H1 (cell line): ENCODE results near the gene SLC9A4. TPM values are rescaled to one million over a fixed set of nuclear protein-coding genes. Genes with fewer than 3 reads are reported as not detected.

Source experiments
- CTCF ChIA-PET: fragments of 300-600 bp; sonication (Branson Sonifier 250); formaldehyde crosslinking; loops from one replicate; lab custom pipeline; 2021; ENCODE audit not compliant: partially characterized antibody; lab: Charles Lee
- POLR2A ChIA-PET: fragments of 300-600 bp; sonication (Branson Sonifier 250); formaldehyde crosslinking; loops from one replicate; lab custom pipeline; 2021; ENCODE audit warnings: inconsistent platforms; ENCODE audit not compliant: partially characterized antibody; lab: Charles Lee
- DNase-seq, 2 experiments: peaks; one replicate each; pipeline versions ENCODE4 v3.0.0 to v3.0.0-alpha.2; 2010 to 2022; ENCODE audit warnings: low spot score in 2 of 2, low read depth in 1 of 2, mixed read lengths in 1 of 2
- FAIRE-seq: peaks from 2 replicates; lab custom pipeline; 2011; peaks lifted over from hg19 to GRCh38; lab: Jason Lieb, UNC
- H2AFZ ChIP-seq: 2 replicates; pipeline ENCODE4 v1.8.1; 2012; ENCODE audit warnings: low read length, inconsistent platforms
- H2AK5ac ChIP-seq: 2 replicates; pipeline ENCODE4 v1.6.1; 2013; ENCODE audit warnings: low read depth, low read length
- H2BK120ac ChIP-seq: replicated peaks from 2 replicates; pipeline ENCODE3; 2013; ENCODE audit warnings: low read depth, low read length, inconsistent platforms
- H2BK12ac ChIP-seq: 2 replicates; pipeline ENCODE4 v1.6.1; 2013; ENCODE audit warnings: low read depth, low read length
- H2BK15ac ChIP-seq: 2 replicates; pipeline ENCODE4 v1.6.1; 2013; ENCODE audit warnings: low read length
- H2BK20ac ChIP-seq: 2 replicates; pipeline ENCODE4 v1.6.1; 2013; ENCODE audit warnings: low read length
- H2BK5ac ChIP-seq: 2 replicates; pipeline ENCODE4 v1.6.1; 2013; ENCODE audit warnings: low read depth, low read length
- H3K14ac ChIP-seq: 2 replicates; pipeline ENCODE4 v1.6.1; 2013; ENCODE audit warnings: inconsistent platforms; ENCODE audit not compliant: insufficient read length
- H3K18ac ChIP-seq: 2 replicates; pipeline ENCODE4 v1.6.1; 2013; ENCODE audit warnings: low read length; ENCODE audit errors: extremely low read depth
- H3K23ac ChIP-seq: 2 replicates; pipeline ENCODE4 v1.6.1; 2013; ENCODE audit warnings: inconsistent platforms; ENCODE audit not compliant: insufficient read length
- H3K23me2 ChIP-seq: 2 replicates; pipeline ENCODE4 v1.6.1; 2013; ENCODE audit warnings: low read depth, low read length
- H3K27ac ChIP-seq: 2 replicates; pipeline ENCODE4 v1.6.1; 2011; ENCODE audit warnings: low read depth, low read length, inconsistent platforms
- H3K27me3 ChIP-seq, 4 experiments: replicated peaks in 1 of 4; 1 replicate in 1 of 4; 2 replicates in 3 of 4; pipeline versions ENCODE4 v1.6.1 to v1.8.1; 2011 to 2013; ENCODE audit warnings: low read length in 3 of 4, mild to moderate bottlenecking in 3 of 4, inconsistent platforms in 2 of 4, mixed read lengths in 2 of 4, moderate library complexity in 1 of 4; ENCODE audit not compliant: control insufficient read depth in 3 of 4, insufficient read depth in 3 of 4; ENCODE audit errors: extremely low read depth in 1 of 4
- H3K36me3 ChIP-seq, 4 experiments: 2 replicates each; pipeline versions ENCODE4 v1.6.1 to v1.8.1; 2011 to 2013; ENCODE audit warnings: mild to moderate bottlenecking in 4 of 4, low read length in 3 of 4, moderate library complexity in 2 of 4, control low read depth in 1 of 4, inconsistent platforms in 1 of 4; ENCODE audit not compliant: insufficient read depth in 4 of 4, control insufficient read depth in 2 of 4
- H3K4ac ChIP-seq: replicated peaks from 2 replicates; pipeline ENCODE3; 2013; ENCODE audit warnings: low read length, low read depth, mixed read lengths, inconsistent platforms; ENCODE audit not compliant: insufficient read length
- H3K4me1 ChIP-seq, 4 experiments: replicated peaks in 1 of 4; 1 replicate in 1 of 4; 2 replicates in 3 of 4; pipeline versions ENCODE4 v1.6.1 to v1.8.1; 2011 to 2013; ENCODE audit warnings: low read length in 3 of 4, inconsistent platforms in 2 of 4, mixed read lengths in 1 of 4; ENCODE audit not compliant: insufficient read depth in 4 of 4, control insufficient read depth in 3 of 4
- H3K4me2 ChIP-seq, 2 experiments: 2 replicates each; pipeline versions ENCODE4 v1.6.1 to v1.8.1; 2011 to 2013; ENCODE audit warnings: low read depth in 2 of 2, low read length in 2 of 2, control low read depth in 1 of 2, inconsistent platforms in 1 of 2, mild to moderate bottlenecking in 1 of 2; ENCODE audit not compliant: insufficient read depth in 1 of 2
- H3K4me3 ChIP-seq, 4 experiments: fragments of 200-600, 300-600 bp in 1 of 4; sonication (generic), shearing (Covaris generic), sonication (Bioruptor Twin) in 1 of 4; 2 replicates each; pipeline versions ENCODE4 v1.5.1 to v1.8.1; 2011 to 2016; ENCODE audit warnings: low read length in 4 of 4, low read depth in 3 of 4, control low read depth in 2 of 4, inconsistent platforms in 2 of 4, mild to moderate bottlenecking in 2 of 4, mixed read lengths in 1 of 4, moderate library complexity in 1 of 4; ENCODE audit not compliant: insufficient read depth in 2 of 4; ENCODE audit errors: extremely low read depth in 1 of 4
- H3K56ac ChIP-seq: replicated peaks from 2 replicates; pipeline ENCODE3; 2013; ENCODE audit warnings: low read depth, mild to moderate bottlenecking, mixed read lengths, low read length, inconsistent platforms; ENCODE audit not compliant: insufficient read length
- H3K79me1 ChIP-seq: 2 replicates; pipeline ENCODE4 v1.6.1; 2013; ENCODE audit warnings: low read depth, low read length, control low read depth
- H3K79me2 ChIP-seq, 2 experiments: 2 replicates each; pipeline versions ENCODE4 v1.6.1 to v1.8.1; 2012 to 2013; ENCODE audit warnings: low read length in 2 of 2, mild to moderate bottlenecking in 2 of 2, inconsistent platforms in 1 of 2; ENCODE audit not compliant: insufficient read depth in 2 of 2, control insufficient read depth in 1 of 2
- H3K9ac ChIP-seq, 4 experiments: replicated peaks in 1 of 4; 1 replicate in 1 of 4; 2 replicates in 3 of 4; pipeline versions ENCODE4 v1.6.1 to v1.8.1; 2011 to 2013; ENCODE audit warnings: low read depth in 3 of 4, low read length in 3 of 4, control low read depth in 2 of 4, mild to moderate bottlenecking in 2 of 4, moderate library complexity in 2 of 4, inconsistent platforms in 1 of 4; ENCODE audit errors: extremely low read depth in 1 of 4
- H3K9me3 ChIP-seq, 2 experiments: 2 replicates each; pipeline versions ENCODE4 v1.6.1 to v1.8.1; 2012 to 2013; ENCODE audit warnings: mild to moderate bottlenecking in 2 of 2, moderate library complexity in 2 of 2, control low read depth in 1 of 2, inconsistent platforms in 1 of 2, low read depth in 1 of 2, low read length in 1 of 2, mixed read lengths in 1 of 2; ENCODE audit not compliant: insufficient read depth in 2 of 2
- H4K20me1 ChIP-seq, 2 experiments: replicated peaks in 1 of 2; 2 replicates each; pipeline versions ENCODE3 to v1.8.1; 2011 to 2013; ENCODE audit warnings: inconsistent platforms in 2 of 2, low read length in 2 of 2, mild to moderate bottlenecking in 1 of 2; ENCODE audit not compliant: insufficient read depth in 2 of 2, control insufficient read depth in 1 of 2
- H4K5ac ChIP-seq: 2 replicates; pipeline ENCODE4 v1.6.1; 2013; ENCODE audit warnings: low read length, low read depth, mixed read lengths, inconsistent platforms; ENCODE audit not compliant: insufficient read length
- H4K8ac ChIP-seq: 2 replicates; pipeline ENCODE4 v1.8.0; 2013; ENCODE audit warnings: mild to moderate bottlenecking, moderate library complexity, low read length, inconsistent platforms; ENCODE audit not compliant: insufficient read depth; ENCODE audit errors: extremely low read depth
- H4K91ac ChIP-seq: replicated peaks from 2 replicates; pipeline ENCODE3; 2013; ENCODE audit warnings: low read length, mixed read lengths, inconsistent platforms; ENCODE audit not compliant: insufficient read length
- ATF2 ChIP-seq: IDR thresholded peaks from 2 replicates; pipeline ENCODE4 v1.6.1; 2012; ENCODE audit warnings: low read length, inconsistent platforms
- CBX8 ChIP-seq: fragments of 300-800, 300-1000 bp; sonication (generic); IDR thresholded peaks from 2 replicates; pipeline ENCODE4 v1.7.1; 2016; ENCODE audit warnings: low read depth, low read length, borderline replicate concordance
- GABPA ChIP-seq: IDR thresholded peaks from 2 replicates; pipeline ENCODE4 v1.6.1; 2011; ENCODE audit warnings: mild to moderate bottlenecking, low read length, moderate library complexity, borderline replicate concordance; ENCODE audit not compliant: insufficient read depth
- GTF2F1 ChIP-seq: IDR thresholded peaks from 2 replicates; pipeline ENCODE4 v1.6.1; 2012; ENCODE audit warnings: low read depth, low read length, improper control_type of control experiment, borderline replicate concordance
- HDAC6 ChIP-seq: IDR thresholded peaks from one replicate; pipeline ENCODE4 v1.7.1; 2012; ENCODE audit warnings: low read depth, mild to moderate bottlenecking, inconsistent platforms, low read length, moderate library complexity
- KDM1A ChIP-seq: fragments of 200-600, 300-600 bp; sonication (generic); IDR thresholded peaks from 2 replicates; pipeline ENCODE4 v1.7.1; 2016; ENCODE audit warnings: mild to moderate bottlenecking, low read length, borderline replicate concordance
- MAFK ChIP-seq: IDR thresholded peaks from 2 replicates; pipeline ENCODE4 v1.6.1; 2012; ENCODE audit warnings: low read depth, mild to moderate bottlenecking, improper control_type of control experiment, low read length
- PHF8 ChIP-seq: fragments of 200-600 bp; sonication (generic); conservative IDR thresholded peaks from 2 replicates; pipeline ENCODE4 v1.7.1; 2012; ENCODE audit warnings: low read depth, mild to moderate bottlenecking, inconsistent platforms, low read length, moderate library complexity
- RAD21 ChIP-seq, 2 experiments: IDR thresholded peaks in 1 of 2; conservative IDR thresholded peaks in 1 of 2; 2 replicates each; pipeline ENCODE4 v1.6.1; 2011; ENCODE audit warnings: low read depth in 2 of 2, low read length in 2 of 2, improper control_type of control experiment in 1 of 2, inconsistent platforms in 1 of 2, mild to moderate bottlenecking in 1 of 2, moderate library complexity in 1 of 2
- SP4 ChIP-seq: IDR thresholded peaks from 2 replicates; pipeline ENCODE4 v1.6.1; 2012; ENCODE audit warnings: low read length, inconsistent platforms
- SRF ChIP-seq: IDR thresholded peaks from 2 replicates; pipeline ENCODE4 v1.6.1; 2011; ENCODE audit warnings: mild to moderate bottlenecking, low read depth, low read length, moderate library complexity
- YY1 ChIP-seq: IDR thresholded peaks from 2 replicates; pipeline ENCODE4 v1.6.1; 2011; ENCODE audit warnings: low read depth, mild to moderate bottlenecking, low read length
- ZNF274 ChIP-seq: IDR thresholded peaks from 2 replicates; pipeline ENCODE4 v1.7.0; 2012; ENCODE audit warnings: low read length, borderline replicate concordance; ENCODE audit errors: extremely low read depth
- WGBS, 2 experiments: shearing (Covaris generic) in 1 of 2; methylation state at CpG; one replicate each; pipeline versions ENCODE4 v1.1.6 to v1.1.7; 2013 to 2015; ENCODE audit warnings: low lambda C conversion rate in 2 of 2, mixed read lengths in 2 of 2, inconsistent platforms in 1 of 2, low coverage in 1 of 2, missing lambda C conversion rate in 1 of 2; ENCODE audit not compliant: insufficient replicate concordance in 2 of 2, insufficient coverage in 1 of 2, insufficient read length in 1 of 2; ENCODE audit errors: extremely low coverage in 1 of 2, missing lambda C conversion rate in 1 of 2; 5-methylcytosine and 5-hydroxymethylcytosine counted together
- polyA plus RNA-seq, 7 experiments: library from polyadenylated mRNA; depleted of rRNA in 3 of 7; stranded (reverse) in 5 of 7; unstranded in 2 of 7; fragments of >200 nt in 5 of 7; fragments of 200-250 nt in 2 of 7; gene quantifications; 1 replicate in 5 of 7; 2 replicates in 1 of 7; 4 replicates in 1 of 7; pipeline versions ENCODE4 v1.2.1 to v1.2.3, GENCODE V29; 2011 to 2013; ENCODE audit warnings: missing spikeins in 2 of 7, mixed read lengths in 2 of 7
- total RNA-seq: library from RNA; stranded (reverse); fragmentation: NEBNext Ultra II Directional; extraction: Animal tissue kit (Norgen Biotek cat#: 25700); gene quantifications from 2 replicates; pipeline ENCODE4 v1.2.1, GENCODE V29; 2021

SLC9A4 gene
- total and polyA plus RNA-seq, 2 of the 8 experiments (the other 6 are each of a cell fraction or from before 2014, with no cell fraction given), result not detected

GRCh38 chr2:102432386-102432785, 40.6 kb upstream of the SLC9A4 start:
- Histone ChIP-seq H3K79me1 (no peaks in the 10 kb centered on the region), H4K20me1 (no peaks in the 10 kb centered on the region)
- FAIRE-seq, result no peak
- no peak for TF ChIP-seq GABPA
- no peak for TF ChIP-seq HDAC6
- no peak for TF ChIP-seq RAD21 (IDR thresholded peaks at IDR 0.05 in 1 of 2, conservative IDR thresholded peaks at IDR 0.05 in 1 of 2; ENCODE audit: low read depth in 2 of 2, low read length in 2 of 2)
- no peak for TF ChIP-seq KDM1A
- TF ChIP-seq ZNF274, result no peak
- TF ChIP-seq SP4, result no peak
- no peak for TF ChIP-seq ATF2
- TF ChIP-seq PHF8, result no peak
- TF ChIP-seq SRF, result no peak
- TF ChIP-seq CBX8, result no peak
- TF ChIP-seq MAFK, result no peak
- TF ChIP-seq YY1, result no peak
- TF ChIP-seq GTF2F1, result no peak

More at GRCh38 chr2:102432386-102432785, 40.6 kb upstream of the SLC9A4 start:
- Histone ChIP-seq H3K27ac (no peak overlapping the region), H2AFZ (no peak overlapping the region), H3K23me2 (no peaks in the 10 kb centered on the region), H3K27me3 (no peaks in the 10 kb centered on the region), H3K4me1 (no peaks in the 10 kb centered on the region), H3K56ac (no peak overlapping the region), H3K18ac (no peak overlapping the region), H4K5ac (no peak overlapping the region), H3K4me3 (no peak overlapping the region), H2BK12ac (no peak overlapping the region), H3K36me3 (no peaks in the 10 kb centered on the region), H3K14ac (no peak overlapping the region), H3K9ac (no peak overlapping the region), H2BK120ac (no peak overlapping the region), H3K4me2 (no peak overlapping the region), H2BK15ac (no peak overlapping the region), H3K4ac (no peak overlapping the region), H3K9me3 (no peaks in the 10 kb centered on the region), H4K91ac (no peak overlapping the region), H2BK20ac (no peak overlapping the region), H2AK5ac (no peak overlapping the region), H2BK5ac (no peak overlapping the region), H3K23ac (no peak overlapping the region), H4K8ac (no peak overlapping the region), H3K79me2 (no peaks in the 10 kb centered on the region)
- ChIA-PET POLR2A (no interaction called here), CTCF (interaction anchor here (3.7 kb wide), 1 partner anchor 11 kb away, joined by 16 read pairs; no protein-coding TSS in a partner anchor)
- 100% methylated on average over 2 of the region's 2 CpGs; no CpG with 5 or more reads in 1 of the 2 experiments for WGBS, 2 experiments
- DNase-seq, result no peak
